Esophagus squamous epithelium (tissue), 4 donors: ENCODE measurements around the gene RNF141.

Experiments
- POLR2A ChIP-seq, 4 donors: fragments of 450-650 bp; IDR thresholded peaks; one replicate each; pipeline ENCODE4 v1.6.1; 2017; ENCODE audit warnings: antibody characterized with exemption in 4 of 4, mild to moderate bottlenecking in 4 of 4, moderate library complexity in 3 of 4
- TF ChIP-seq, protein P1 (sequence below), 6 experiments: fragments of 450-650 bp in 4 of 6; fragments of 200-600 bp in 2 of 6; sonication (generic) in 2 of 6; IDR thresholded peaks; one replicate each; pipeline ENCODE4 v1.5.1; 2016 to 2019; ENCODE audit warnings: antibody characterized with exemption in 6 of 6, mild to moderate bottlenecking in 4 of 6, moderate library complexity in 4 of 6

GRCh38 chr11:10500757-10501684 is 40.0 kb downstream of the RNF141 start:
- TF ChIP-seq, protein P1, sequence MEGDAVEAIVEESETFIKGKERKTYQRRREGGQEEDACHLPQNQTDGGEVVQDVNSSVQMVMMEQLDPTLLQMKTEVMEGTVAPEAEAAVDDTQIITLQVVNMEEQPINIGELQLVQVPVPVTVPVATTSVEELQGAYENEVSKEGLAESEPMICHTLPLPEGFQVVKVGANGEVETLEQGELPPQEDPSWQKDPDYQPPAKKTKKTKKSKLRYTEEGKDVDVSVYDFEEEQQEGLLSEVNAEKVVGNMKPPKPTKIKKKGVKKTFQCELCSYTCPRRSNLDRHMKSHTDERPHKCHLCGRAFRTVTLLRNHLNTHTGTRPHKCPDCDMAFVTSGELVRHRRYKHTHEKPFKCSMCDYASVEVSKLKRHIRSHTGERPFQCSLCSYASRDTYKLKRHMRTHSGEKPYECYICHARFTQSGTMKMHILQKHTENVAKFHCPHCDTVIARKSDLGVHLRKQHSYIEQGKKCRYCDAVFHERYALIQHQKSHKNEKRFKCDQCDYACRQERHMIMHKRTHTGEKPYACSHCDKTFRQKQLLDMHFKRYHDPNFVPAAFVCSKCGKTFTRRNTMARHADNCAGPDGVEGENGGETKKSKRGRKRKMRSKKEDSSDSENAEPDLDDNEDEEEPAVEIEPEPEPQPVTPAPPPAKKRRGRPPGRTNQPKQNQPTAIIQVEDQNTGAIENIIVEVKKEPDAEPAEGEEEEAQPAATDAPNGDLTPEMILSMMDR (IDR thresholded peaks at IDR 0.05): no peak
- TF ChIP-seq POLR2A (IDR thresholded peaks at IDR 0.05): no peak
